Right lobe of liver (tissue), 4 donors: ENCODE data around the gene CHRND.

Experiments used
- CTCF ChIP-seq, 4 donors: fragments of 200-600 bp in 3 of 4; fragments of 450-650 bp in 1 of 4; IDR thresholded peaks; one replicate each; pipeline versions ENCODE4 v1.5.1 to v1.8.0; 2016 to 2022; ENCODE audit warnings: antibody characterized with exemption in 4 of 4, mild to moderate bottlenecking in 2 of 4
- POLR2A ChIP-seq: fragments of 450-650 bp; IDR thresholded peaks from one replicate; pipeline ENCODE4 v1.6.1; 2017; ENCODE audit warnings: antibody characterized with exemption, mild to moderate bottlenecking
- donor health status: DM: no; HTN: no; CAD: no.
- donor health status: DM: no; HTN: no; CAD: no.
- donor health status: DM: no; HTN: yes; CAD: no.

- TF ChIP-seq CTCF (IDR thresholded peaks at IDR 0.05): no peak
- no peak for TF ChIP-seq POLR2A
These were observed 40.6 kb upstream of the CHRND start for GRCh38 chr2:232485348-232485756.
